Fibroblast of lung (primary cell): ENCODE results near the gene NECTIN2.

ENCODE experiments used
- EZH2 ChIP-seq: IDR thresholded peaks from 2 replicates; pipeline ENCODE4 v1.5.1; 2012; ENCODE audit warnings: low read length, control low read depth, mild to moderate bottlenecking; ENCODE audit errors: missing control alignments
- TF ChIP-seq, protein P1 (sequence below), 2 donors: IDR thresholded peaks in 1 of 2; conservative IDR thresholded peaks in 1 of 2; 1 replicate in 1 of 2; 2 replicates in 1 of 2; pipeline ENCODE4 v1.5.1; 2011 to 2012; ENCODE audit warnings: low read length in 2 of 2, control low read depth in 1 of 2, inconsistent platforms in 1 of 2, low read depth in 1 of 2, mild to moderate bottlenecking in 1 of 2

DNA sequence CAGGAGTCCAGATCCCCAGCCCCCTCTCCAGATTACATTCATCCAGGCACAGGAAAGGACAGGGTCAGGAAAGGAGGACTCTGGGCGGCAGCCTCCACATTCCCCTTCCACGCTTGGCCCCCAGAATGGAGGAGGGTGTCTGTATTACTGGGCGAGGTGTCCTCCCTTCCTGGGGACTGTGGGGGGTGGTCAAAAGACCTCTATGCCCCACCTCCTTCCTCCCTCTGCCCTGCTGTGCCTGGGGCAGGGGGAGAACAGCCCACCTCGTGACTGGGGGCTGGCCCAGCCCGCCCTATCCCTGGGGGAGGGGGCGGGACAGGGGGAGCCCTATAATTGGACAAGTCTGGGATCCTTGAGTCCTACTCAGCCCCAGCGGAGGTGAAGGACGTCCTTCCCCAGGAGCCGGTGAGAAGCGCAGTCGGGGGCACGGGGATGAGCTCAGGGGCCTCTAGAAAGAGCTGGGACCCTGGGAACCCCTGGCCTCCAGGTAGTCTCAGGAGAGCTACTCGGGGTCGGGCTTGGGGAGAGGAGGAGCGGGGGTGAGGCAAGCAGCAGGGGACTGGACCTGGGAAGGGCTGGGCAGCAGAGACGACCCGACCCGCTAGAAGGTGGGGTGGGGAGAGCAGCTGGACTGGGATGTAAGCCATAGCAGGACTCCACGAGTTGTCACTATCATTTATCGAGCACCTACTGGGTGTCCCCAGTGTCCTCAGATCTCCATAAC lies 59.5 kb downstream of the NECTIN2 start, which contains the start of gene APOE:
- TF ChIP-seq, protein P1, sequence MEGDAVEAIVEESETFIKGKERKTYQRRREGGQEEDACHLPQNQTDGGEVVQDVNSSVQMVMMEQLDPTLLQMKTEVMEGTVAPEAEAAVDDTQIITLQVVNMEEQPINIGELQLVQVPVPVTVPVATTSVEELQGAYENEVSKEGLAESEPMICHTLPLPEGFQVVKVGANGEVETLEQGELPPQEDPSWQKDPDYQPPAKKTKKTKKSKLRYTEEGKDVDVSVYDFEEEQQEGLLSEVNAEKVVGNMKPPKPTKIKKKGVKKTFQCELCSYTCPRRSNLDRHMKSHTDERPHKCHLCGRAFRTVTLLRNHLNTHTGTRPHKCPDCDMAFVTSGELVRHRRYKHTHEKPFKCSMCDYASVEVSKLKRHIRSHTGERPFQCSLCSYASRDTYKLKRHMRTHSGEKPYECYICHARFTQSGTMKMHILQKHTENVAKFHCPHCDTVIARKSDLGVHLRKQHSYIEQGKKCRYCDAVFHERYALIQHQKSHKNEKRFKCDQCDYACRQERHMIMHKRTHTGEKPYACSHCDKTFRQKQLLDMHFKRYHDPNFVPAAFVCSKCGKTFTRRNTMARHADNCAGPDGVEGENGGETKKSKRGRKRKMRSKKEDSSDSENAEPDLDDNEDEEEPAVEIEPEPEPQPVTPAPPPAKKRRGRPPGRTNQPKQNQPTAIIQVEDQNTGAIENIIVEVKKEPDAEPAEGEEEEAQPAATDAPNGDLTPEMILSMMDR (conservative IDR thresholded peaks at IDR 0.05 in 1 of 2, IDR thresholded peaks at IDR 0.05 in 1 of 2; ENCODE audit: low read depth in 1 of 2, low read length in 2 of 2) = no peak
- peak; percentile 83 for TF ChIP-seq EZH2
